Posterior cingulate gyrus (tissue), 11 donors: ENCODE data around the gene EXOC7.

Source experiments
- DNase-seq, 10 donors: peaks; one replicate each; pipeline versions ENCODE4 v3.0.0 to v3.0.0-alpha.2; 2020 to 2021; ENCODE audit warnings: mixed read lengths in 3 of 10
- intact Hi-C: fragments of 100-400 bp; cut with DNase I; formaldehyde crosslinking; loops from one replicate; pipeline ENCODE4 v1.15.1; 2023

Gene EXOC7

GRCh38 chr17:76138896-76139752 lies 35.5 kb upstream of the EXOC7 start:
- DNase-seq = peak in 3 of 10 donors; percentile 37 to 70 (median 64)
- intact Hi-C loops = no loop called here

- intact Hi-C loops = no loop called here
- peak; percentile 37 to 94 (median 70) for DNase-seq
Observed at GRCh38 chr17:76138234-76138895, 34.8 kb upstream of the EXOC7 start.

- DNase-seq = peak in 3 of 10 donors; percentile 65 to 80 (median 80)
- intact Hi-C loops = no loop called here
Observed at GRCh38 chr17:76137351-76138233, 34.0 kb upstream of the EXOC7 start.

GRCh38 chr17:76137001-76137350 lies 33.4 kb upstream of the EXOC7 start:
- intact Hi-C loops = no loop called here
- peak in 3 of 10 donors; percentile 33 to 59 (median 35) for DNase-seq

GRCh38 chr17:76136276-76137000 lies 32.9 kb upstream of the EXOC7 start:
- DNase-seq = peak in 2 of 10 donors; percentile 62 to 70
- intact Hi-C loops = no loop called here

- intact Hi-C loops = no loop called here
Observed at GRCh38 chr17:76135810-76136188, 32.2 kb upstream of the EXOC7 start.

GRCh38 chr17:76134911-76135809 lies 31.6 kb upstream of the EXOC7 start:
- intact Hi-C loops = no loop called here
- DNase-seq = peak in 2 of 10 donors; percentile 41 to 73

More at GRCh38 chr17:76135810-76136188, 32.2 kb upstream of the EXOC7 start:
- DNase-seq = peak in 2 of 10 donors; percentile 30 to 58

GRCh38 chr17:76132574-76133338 lies 29.2 kb upstream of the EXOC7 start:
- intact Hi-C loops = no loop called here
- peak in 1 of 10 donors; percentile 58 for DNase-seq

- intact Hi-C loops = no loop called here
Observed at GRCh38 chr17:76131692-76132573, 28.3 kb upstream of the EXOC7 start.

GRCh38 chr17:76131051-76131691 lies 27.6 kb upstream of the EXOC7 start:
- DNase-seq = peak in 1 of 10 donors; percentile 59
- intact Hi-C loops = no loop called here

More at GRCh38 chr17:76131692-76132573, 28.3 kb upstream of the EXOC7 start:
- peak in 1 of 10 donors; percentile 82 for DNase-seq

GRCh38 chr17:76130473-76130872 lies 26.9 kb upstream of the EXOC7 start:
- intact Hi-C loops = no loop called here

GRCh38 chr17:76125922-76126321 lies 22.3 kb upstream of the EXOC7 start:
- DNase-seq = no peak
- intact Hi-C loops = no loop called here

More at GRCh38 chr17:76130473-76130872, 26.9 kb upstream of the EXOC7 start:
- DNase-seq = peak in 1 of 10 donors; percentile 36

- peak in 1 of 10 donors; percentile 44 for DNase-seq
- intact Hi-C loops = no loop called here
Observed at GRCh38 chr17:76125391-76125675, 21.7 kb upstream of the EXOC7 start.

GRCh38 chr17:76124582-76125390 lies 21.2 kb upstream of the EXOC7 start:
- intact Hi-C loops = no loop called here
- DNase-seq = peak in 1 of 10 donors; percentile 56

- intact Hi-C loops = no loop called here
- DNase-seq = peak in 1 of 10 donors; percentile 49
Observed at GRCh38 chr17:76123749-76124581, 20.4 kb upstream of the EXOC7 start.
